Muscle of back (tissue), 11 donors: Measurements from ENCODE around the gene EPS8L2. TPM values are rescaled to one million over a fixed set of nuclear protein-coding genes. Genes with fewer than 3 reads are reported as not detected.

Experiments
- DNase-seq, 3 donors: peaks; one replicate each; pipeline versions ENCODE4 v3.0.0 to v3.0.0-alpha.2; 2013
- polyA plus RNA-seq, 10 donors: library from polyadenylated mRNA; unstranded; fragments of 120-200 nt; gene quantifications; one replicate each; pipeline ENCODE4 v1.2.1, GENCODE V29; 2013; ENCODE audit not compliant: insufficient read length in 10 of 10

EPS8L2 gene
- polyA plus RNA-seq, 10 donors = 1.5 to 9.0 (median 2.8) TPM

GRCh38 chr11:760236-760635, 54.2 kb downstream of the EPS8L2 start:
- no peak for DNase-seq

DNA sequence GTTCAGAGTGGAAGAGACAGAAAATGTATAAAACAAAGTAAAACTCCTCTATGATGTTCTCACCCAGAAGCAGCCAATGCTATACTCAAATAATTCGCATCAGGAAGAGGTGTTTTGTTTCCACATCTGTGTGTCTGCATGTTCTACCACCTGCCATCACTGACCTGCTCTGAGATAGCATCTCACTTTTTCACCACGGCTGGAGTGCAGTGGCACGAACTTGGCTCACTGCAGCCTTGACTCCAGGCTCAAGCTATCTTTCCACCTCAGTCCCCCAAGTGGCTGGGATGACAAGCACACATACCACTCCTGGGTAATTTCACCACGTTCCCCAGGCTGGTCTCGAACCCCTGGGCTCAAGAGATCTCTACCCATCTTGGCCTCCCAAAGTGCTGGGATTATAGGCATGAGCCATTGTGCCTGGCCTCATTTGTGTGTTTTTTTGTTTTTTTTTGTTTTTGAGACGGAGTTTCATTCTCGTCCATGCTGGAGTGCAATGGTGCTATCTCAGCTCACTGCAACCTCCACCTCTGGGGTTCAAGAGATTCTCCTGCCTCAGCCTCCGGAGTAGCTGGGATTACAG, 55.6 kb downstream of the EPS8L2 start:
- no peak for DNase-seq

DNA sequence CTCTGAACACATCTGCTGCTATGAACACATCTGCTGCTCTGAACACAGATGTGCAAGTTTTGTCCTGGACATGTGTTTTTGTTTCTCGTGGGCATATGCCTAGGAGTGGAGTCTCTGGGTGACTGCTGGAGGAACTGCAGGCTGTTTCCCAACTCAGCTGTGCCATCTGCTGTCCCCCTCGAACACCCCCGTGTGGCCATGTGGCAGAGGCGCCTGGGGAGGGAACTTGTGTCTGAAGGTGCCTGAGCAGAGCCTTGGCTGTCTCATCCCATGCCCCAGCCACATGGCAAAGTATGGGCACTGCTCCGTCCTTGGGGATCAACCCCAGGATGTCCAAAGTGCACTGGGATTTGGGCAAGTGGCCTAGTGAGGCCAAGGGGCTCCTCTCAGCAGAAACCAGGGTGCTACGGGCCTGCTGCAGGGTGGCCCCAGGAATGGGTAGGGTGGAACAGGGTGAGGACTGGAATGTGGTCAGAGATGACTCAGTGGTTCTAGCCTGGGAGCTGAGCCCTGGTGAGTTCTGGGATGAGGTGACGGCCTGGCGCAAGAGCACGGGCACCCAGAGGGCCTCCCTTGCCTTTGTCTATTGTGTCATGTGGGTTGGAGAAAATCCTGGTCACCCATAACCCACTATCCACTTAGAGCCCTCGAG, 56.5 kb downstream of the EPS8L2 start:
- no peak for DNase-seq

GRCh38 chr11:763073-763463, 57.0 kb downstream of the EPS8L2 start:
- DNase-seq = no peak

DNA sequence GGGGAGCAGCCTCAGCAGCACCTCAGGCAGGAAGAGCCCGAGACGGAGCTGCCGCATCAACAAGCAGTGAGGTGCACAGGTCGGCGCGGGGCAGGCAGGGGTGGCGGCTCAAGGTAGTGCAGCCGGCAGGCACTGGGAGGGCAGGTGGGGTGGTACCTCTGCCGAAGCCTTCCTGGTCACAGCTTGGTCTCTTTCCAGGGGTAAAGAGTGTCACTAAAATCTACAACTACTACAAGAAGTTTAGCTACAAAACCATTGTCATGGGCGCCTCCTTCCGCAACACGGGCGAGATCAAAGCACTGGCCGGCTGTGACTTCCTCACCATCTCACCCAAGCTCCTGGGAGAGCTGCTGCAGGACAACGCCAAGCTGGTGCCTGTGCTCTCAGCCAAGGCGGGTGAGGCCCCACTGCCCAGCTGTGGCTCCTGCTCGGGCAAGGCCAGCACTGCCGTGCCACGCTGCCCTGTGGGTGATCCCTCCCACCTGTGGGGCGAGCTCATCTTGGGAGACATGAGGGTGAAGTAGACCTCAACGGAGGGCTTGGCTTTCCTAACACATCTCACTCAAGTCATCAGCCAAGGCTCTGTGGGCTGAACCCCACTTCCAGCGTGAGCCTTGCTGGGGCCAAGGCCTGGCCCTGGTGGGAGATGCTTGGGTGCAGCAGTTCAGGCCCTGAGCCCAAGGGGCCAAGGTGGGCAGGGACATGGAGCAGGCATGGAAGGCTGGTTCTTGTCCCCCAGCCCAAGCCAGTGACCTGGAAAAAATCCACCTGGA, 57.7 kb downstream of the EPS8L2 start:
- no peak for DNase-seq

- no peak for DNase-seq
These were observed 58.4 kb downstream of the EPS8L2 start for GRCh38 chr11:764322-765024.

GRCh38 chr11:765025-765801, 59.2 kb downstream of the EPS8L2 start:
- DNase-seq = peak in 1 of 3 donors; percentile 49

DNA sequence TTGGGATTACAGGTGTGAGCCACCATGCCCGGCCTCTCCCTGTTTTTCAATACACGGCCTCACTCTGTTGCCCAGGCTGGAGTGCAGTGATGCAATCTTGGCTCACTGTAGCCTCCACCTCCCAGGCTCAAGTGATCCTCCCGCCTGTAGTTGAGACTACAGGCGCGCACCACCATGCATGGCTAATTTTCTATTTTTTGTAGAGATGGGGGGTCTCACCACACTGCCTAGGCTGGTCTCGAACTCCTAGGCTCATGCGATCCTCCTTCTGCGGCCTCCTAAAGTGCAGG, 59.7 kb downstream of the EPS8L2 start:
- no peak for DNase-seq

DNA sequence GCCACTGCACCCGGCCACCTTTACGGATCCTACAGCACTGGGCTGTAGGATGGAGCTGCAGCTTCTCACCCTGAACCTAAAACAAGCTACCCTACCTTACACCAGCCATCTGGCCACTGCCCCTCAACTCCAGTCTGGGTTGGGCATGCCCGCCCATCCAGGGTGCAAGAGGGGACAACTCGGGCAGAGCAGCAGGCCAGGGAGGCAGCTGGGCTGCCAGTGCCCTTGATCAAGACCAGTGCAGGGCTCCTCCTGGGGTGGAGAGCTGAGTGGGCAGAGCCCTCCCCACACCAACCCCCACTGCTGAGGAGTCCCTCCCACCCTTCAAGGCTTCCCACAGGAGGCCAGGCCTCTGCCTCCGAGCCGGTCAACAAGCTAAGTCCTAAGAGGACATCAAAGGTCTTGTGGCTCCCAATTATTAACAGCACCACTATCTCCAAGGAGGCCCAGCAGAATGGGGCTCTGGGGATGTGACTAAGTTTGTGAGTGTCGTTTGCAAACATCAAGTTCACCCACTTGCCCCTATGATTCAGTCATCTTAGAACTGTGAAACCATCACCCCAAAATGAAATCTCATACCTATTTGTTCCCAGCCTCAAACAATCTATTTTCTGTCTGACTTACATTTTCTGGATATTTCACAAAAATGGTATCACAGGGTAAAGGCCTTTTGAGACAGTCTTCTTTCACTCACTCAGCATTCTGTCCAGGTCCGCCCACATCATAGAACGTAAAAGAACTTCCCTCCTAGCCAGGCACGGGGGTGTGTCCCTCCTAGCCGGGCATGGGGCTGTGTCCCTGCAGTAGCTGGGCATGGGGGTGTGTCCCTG, 60.3 kb downstream of the EPS8L2 start:
- DNase-seq = no peak

GRCh38 chr11:766936-767210, 60.8 kb downstream of the EPS8L2 start:
- DNase-seq = no peak

DNA sequence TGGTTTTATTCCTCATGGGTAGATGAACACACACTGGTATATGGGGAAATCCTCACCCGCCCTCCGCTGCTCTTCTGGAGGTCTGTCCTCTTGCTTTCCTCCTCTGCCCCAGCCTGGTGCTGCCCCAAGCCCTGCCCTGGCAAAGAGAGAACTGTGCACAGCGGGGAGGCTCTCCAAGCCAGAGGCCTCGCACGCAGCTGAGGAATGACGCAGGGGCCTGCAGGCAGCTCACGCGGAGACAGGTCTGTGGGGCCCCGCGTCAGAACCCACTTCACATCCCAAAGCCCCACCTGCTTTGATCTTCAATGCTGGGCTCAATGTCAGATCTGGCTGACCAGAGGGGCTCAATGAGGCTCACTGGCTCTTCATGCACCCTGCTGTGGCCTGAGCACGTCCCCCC, 61.2 kb downstream of the EPS8L2 start:
- no peak for DNase-seq

DNA sequence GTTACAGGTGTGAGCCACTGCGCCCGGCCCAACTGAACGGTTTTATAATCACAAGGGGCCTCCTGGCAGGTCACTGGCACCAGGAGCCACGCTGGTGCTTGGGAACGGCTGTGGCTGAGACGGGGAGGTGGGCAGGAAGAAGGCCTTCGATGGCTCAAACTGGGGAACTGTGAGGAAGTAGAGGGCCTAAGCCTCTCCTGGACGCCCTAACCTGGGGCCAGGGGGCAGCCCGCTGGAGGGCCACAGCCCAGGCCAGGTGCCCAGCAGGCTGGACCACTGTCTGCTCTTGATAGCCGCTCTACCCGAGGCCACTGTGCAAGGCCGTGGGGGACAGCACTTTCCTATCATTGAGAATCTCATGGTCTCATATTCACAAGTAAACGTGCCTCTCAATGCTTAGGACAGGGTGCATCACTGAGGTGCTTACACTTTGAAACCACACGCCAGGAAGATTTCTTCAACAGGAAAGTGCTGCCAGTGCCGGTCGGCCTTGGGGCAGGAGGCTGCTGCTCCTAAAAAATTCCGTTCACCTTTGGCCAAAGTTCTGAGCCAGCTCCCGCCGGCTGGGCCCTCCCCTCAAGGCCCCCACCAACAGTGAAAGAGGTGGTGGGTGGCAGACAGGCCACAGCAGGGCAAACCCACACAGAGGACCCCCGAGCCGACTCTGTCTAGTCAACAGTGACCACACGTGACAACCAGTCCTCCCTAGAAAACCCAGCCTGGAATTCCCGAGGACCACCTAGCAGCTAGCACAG, 64.0 kb downstream of the EPS8L2 start:
- DNase-seq = no peak

DNA sequence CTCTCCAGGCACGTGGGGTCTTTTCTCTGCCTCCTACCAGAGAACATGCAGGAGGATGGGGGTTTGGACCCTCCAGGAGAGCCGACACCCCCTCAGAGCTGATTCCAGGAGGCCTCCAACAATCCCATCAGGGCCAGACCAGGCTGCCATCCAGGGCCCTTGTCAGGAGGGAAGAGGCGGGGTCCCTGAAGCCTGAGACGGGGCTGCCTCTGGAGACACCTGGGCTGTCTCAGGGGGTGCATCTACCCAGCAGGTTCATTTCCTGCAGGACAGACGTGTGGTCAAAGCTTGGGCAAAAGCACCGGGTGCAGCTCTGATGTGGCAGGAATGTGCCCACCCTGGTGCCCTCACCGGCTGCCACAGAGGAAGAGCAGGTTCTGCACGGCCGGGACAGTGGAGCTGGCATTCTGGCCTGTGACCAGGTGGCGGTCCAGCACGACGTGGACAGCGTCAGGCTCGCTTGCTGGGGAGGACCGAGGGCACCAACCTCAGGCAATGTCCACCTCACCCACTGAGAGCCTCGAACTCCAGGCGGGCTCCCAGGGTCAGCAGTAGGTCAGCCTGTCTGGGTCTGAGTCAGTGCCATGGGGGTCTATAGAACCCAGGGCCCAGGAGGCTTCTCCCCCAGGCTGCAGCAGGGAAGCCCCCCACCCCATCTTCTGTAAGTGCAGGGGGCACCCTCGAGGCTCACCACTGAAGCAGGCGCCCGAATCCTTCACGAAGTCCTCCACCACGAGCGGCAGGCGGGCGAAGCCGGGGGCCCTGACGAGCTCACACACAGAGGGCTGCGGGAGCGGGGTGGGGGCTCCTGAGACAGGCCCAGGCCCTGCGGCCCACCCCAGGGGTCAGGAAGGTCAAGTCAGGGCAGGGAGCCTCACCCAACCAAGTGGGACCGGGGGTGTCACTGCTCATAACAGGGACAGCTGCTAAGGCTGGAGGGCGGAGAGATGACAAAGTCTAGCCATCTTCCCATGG, 64.9 kb downstream of the EPS8L2 start:
- DNase-seq = peak in 1 of 3 donors; percentile 0

DNA sequence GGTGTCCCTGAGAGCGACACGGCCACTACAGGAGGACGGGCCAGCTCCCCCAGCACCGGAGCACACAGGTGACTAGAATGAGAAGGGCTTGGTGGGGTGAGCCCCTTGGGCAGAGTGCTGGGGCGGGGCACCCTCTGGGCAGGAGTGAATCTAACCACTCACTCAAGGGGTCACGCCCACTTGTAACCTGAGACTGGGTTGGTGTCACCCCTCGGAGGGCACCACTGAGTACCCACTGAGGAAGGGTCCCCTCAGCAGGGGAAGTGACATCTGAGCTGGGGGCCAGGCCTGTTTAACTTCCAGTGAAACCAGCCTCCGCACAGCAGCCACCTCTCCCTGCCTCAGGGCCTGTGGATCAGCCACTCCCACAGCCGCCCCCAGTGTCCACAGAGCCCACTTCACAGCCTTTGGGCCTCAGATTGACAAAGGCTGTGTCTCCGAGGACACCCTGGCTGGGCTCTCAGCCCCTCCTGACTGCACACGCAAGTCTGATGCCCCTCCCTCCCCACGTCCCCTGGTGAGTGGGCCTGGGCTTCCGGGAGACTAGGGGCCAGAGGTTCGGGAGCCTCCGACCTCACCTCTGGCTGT, 65.7 kb downstream of the EPS8L2 start:
- DNase-seq = peak in 1 of 3 donors; percentile 1

DNA sequence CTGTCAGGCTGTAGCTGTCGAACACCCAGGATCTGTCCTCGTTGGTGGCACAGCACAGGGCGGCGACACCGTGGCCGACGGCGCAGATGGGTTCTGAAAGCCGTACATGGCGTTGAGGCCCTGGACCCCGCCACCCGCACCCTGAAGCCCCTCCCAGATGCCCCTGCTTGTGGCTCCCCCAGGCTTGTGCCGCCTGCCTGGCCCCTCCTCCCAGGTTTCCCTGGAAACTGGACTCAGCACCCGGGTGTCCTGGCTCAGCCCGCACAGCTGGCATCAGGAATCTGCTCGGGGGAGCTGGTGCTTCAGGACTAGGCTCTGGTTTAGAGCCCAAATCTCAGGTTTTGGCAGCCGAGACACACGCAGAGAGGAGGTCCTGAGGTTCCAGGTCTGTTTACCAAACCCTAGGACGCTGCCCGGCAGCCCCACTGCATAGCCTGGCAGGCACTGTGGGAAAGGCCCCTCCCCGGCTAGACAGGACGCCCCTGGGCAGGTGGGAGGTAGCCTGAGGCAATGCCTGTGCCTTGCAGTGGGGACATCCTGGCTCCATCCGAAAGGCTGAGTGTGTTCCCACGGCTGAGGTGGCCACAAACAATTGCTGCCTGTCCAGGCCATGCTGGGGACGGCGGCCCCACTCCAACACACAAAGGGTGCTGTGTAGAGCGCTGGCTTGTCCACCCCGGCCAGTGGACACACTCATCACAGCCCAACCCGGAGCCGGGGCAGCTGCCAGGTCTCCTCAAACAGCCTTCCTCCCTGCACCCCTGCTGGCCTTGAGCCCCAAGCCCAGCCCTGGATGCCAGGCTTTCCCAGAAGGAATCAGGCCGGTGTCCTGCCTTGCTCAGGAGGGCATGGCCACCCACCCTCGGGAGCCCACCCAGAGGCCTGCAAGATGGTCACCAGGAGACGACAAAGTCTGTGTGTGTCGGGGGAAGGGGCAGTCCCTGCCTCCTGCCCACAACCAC, 66.7 kb downstream of the EPS8L2 start:
- DNase-seq = peak in 1 of 3 donors; percentile 3

DNA sequence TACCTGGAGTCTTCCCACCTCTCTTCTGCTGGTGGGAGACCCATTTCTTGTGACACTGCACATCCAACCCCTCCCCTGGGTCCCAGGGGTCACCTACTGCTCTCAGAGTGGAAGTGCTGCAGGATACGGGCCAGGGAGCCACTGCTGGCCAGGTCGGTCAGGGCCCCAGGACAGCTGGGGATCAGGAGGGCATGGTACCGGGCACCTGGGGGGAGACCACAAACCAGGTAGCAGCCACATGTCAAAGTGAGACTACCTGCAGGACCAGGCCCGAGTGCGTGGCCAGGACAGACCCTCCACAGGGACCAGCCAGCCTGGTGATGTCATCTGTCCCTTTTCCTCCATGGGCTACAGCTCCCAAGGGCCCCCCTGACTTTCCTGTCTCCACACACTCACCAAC, 67.4 kb downstream of the EPS8L2 start:
- peak in 1 of 3 donors; percentile 1 for DNase-seq

- no peak for DNase-seq
These were observed 67.8 kb downstream of the EPS8L2 start for GRCh38 chr11:773830-774229.
